NCI-H526 treated with DMSO at 0.1 percent for 48 hours (cell line): ENCODE results near the gene ZNF530.

Source experiments
- DNase-seq: peaks from one replicate; lab custom pipeline; 2025; lab: John Stamatoyannopoulos, UW

The ZNF530 gene

GRCh38 chr19:57599761-57600383, at the start of gene ZNF530:
Gene ZNF530 (plus strand): TSS chr19:57599885. CDS start chr19:57604346, 4,461 bp downstream.
- DNase-seq: peak; percentile 75

- DNase-seq: no peak
Observed at GRCh38 chr19:57552432-57552831, 47.3 kb upstream of the ZNF530 start.

- DNase-seq: no peak
Observed at GRCh38 chr19:57557659-57558058, 42.0 kb upstream of the ZNF530 start.

- DNase-seq: no peak
Observed at GRCh38 chr19:57558525-57558924, 41.2 kb upstream of the ZNF530 start.

- DNase-seq: no peak
Observed at GRCh38 chr19:57559008-57559403, 40.7 kb upstream of the ZNF530 start.

GRCh38 chr19:57559404-57560025, 40.2 kb upstream of the ZNF530 start, which contains the start of gene ZNF550:
Gene ZNF550 (minus strand): TSS chr19:57559863. CDS start chr19:57559682, 181 bp downstream.
- peak; percentile 65 for DNase-seq

GRCh38 chr19:57560049-57560491, 39.6 kb upstream of the ZNF530 start:
- no peak for DNase-seq

DNA sequence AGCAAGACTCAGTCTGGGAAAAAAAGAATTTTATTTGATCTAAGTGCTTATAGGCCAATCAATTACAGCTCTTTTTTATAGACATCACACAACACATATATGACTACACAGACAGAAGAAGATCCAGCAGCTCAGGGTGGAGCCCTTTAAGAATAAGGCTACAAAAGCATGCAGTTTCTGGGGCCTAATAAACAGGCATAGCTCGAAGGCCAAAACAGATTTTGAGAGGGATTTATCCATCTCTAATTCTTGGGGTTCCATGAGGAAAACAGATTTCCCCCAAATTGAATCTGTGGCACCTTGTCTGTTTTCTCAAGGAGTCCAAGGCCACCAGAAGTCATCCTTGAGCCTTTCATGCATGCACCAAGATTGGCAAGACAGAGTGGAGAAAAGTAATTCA, 36.1 kb upstream of the ZNF530 start:
- no peak for DNase-seq

DNA sequence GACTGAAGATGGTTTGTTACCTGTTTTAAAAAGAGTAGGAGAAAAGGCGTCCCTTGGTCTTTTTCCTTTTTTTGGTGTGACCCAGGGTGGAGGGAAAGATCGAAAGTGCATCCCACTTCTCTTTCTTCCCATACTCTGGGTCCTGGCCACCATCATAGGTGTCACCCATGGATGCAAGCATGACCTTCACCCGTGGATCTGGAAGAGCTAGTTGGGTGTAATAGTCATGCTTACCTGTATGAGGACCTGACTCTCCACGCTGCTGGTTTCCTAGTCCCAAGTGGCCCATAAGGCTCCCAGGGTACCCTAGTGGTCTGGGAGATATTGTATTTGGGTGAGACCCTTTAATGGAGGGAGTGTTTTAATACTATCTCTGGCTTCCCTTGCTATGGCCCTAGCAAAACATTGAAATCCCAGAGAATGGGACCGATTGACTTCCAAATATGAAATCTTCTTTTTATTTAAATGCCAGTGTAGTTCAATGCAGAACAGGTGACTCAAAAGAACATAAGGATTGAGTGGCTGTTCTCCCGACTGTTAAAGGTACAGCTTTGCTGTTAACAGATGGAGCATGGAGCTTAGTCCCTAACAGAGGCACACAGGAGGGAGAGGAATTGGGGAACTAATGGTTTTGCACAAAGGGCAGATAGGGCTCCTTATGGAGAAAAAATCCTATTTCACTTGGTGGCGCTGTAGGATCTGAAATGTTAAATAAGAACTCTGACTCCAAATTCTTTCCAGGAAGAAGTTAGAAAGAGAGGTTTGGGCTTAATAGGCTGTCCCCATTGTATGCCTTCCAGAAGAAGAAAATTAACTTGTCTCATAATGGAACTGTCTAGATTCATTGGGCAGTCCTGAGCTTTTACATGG, 33.1 kb upstream of the ZNF530 start:
- DNase-seq: no peak

GRCh38 chr19:57570707-57571106, 29.0 kb upstream of the ZNF530 start:
- DNase-seq: no peak

DNA sequence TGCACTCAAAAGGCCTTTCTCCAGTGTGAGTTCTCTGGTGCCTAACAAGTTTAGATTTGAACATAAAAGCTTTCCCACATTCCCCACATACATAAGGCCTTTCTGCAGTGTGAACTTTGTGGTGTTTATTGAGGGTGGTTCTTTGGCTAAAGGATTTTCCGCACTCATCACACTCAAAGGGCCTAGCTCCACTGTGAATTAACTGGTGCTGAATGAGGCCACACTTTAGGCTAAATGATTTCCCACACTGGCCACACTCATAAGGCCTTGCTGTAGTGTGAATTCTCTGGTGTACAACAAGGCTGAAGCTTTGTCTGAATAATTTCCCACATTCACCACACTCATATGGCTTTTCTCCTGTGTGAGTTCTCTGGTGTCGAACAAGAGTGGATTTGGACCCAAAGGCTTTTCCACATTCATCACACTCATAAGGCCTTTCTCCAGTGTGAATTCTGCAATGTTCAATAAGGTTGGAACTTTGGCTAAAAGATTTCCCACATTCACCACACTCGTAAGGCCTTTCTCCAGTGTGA, 27.2 kb upstream of the ZNF530 start:
- no peak for DNase-seq

DNA sequence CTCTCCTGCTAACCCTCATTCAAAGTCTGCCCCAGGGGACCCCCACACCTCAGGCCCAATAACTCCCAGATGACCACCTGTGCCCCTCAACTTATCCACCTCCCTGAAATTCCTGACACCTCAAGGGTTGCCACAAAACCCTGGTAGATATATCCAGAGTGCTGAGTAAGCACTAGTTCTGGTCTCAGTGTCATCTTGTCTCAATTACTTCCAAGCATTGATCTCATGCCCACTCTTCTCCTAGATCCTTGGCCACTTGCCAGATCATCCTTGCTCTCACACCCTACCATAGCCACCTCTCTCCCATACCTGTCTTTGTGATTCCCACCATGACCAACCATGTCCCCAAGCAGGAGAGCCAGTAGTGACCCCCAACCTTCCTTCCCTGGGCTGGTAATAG, 23.0 kb upstream of the ZNF530 start:
- DNase-seq: no peak

GRCh38 chr19:57578487-57579205, 21.0 kb upstream of the ZNF530 start, which contains the start of gene ZNF416:
Gene ZNF416 (minus strand): TSS chr19:57578911. CDS start chr19:57578704, 207 bp downstream.
- DNase-seq: peak; percentile 97

DNA sequence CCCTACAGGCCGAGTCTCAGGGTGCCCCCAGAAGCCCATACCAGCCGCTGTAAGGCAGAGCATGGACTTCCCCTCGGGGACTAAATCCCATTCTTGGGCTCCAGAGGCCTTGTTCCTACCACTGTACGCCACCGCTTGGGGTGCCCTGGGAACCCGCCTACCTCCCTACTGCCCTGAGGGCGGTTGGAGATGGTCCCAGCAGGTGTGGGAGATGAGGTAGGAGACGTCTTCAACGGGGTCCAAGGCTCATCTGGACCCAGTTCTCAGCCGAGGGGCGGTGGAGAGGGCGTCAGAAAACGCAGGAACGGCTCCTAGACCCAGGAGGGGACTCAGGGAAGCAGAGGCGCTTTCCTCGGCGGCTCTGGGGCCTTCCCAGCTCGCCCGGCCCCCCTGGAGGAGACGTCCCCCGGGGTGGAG, 16.6 kb upstream of the ZNF530 start:
- no peak for DNase-seq

DNA sequence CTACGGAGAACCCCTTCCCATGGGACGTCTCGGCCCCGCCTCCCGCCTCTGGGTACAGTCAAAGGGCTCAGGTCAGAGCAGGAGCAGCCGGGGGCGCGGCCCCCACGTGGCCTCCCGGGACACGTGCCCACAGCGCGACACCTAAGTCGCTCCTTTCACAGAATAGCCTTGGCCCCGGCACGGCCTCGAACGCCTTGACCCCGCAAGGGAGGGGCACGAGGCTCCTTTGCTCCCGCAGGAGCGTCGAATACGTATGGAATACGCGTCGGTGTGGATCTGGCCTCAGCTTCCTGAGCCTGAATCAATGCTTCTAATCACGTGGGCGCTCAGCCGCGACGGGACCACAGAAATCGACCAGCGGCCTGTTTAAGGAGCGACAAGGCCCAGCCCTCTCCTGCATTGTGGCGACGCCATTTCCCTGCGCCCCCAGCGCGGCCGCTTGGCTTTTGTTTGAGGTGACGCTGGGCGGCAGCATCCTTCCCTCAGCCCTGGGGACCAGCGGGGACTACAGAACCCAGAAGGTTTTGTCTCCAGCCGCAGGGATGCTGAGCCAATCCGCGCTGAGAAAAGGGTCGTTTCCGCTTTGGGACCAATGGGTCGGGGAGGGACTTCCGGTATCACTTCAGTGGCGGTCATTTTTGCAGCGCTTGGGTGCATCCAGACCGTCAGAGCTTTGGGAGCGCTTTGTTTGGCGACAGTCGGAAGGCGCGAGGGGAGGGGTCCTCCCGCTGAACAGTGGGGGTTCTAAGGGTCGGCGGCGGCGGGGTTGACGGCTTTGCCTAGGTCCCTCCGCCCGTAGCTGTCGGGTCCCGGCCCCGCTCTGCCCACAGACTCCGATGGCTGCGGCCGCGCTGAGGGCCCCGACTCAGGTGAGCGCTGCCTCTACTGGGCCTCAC, 15.9 kb upstream of the ZNF530 start, which contains the start of gene ZIK1:
ZIK1 (plus strand) TSS at position 625 of the 896 bp plus-strand sequence; CDS start at position 837, 212 bp downstream.
- DNase-seq: peak; percentile 86

GRCh38 chr19:57587529-57587928, 12.2 kb upstream of the ZNF530 start:
- no peak for DNase-seq

DNA sequence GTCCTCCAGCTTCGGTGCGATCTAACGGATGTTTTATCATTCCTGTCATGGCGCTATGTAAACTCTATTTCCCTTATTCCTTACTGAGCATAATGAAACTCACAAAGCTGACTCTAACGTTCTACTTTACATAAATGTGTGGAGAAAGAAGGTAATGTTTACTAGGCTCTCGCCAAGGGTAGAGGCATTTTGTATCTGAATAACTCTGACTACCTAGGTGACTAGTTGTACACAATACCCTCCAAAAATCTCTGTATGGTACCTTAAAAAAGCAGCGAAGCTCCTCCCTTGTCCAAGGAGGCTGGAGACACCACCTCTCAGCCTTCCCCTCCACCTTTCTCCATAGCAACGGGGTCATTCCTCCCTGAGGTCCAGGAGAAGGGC, 316 bp upstream of the ZNF530 start:
- no peak for DNase-seq

DNA sequence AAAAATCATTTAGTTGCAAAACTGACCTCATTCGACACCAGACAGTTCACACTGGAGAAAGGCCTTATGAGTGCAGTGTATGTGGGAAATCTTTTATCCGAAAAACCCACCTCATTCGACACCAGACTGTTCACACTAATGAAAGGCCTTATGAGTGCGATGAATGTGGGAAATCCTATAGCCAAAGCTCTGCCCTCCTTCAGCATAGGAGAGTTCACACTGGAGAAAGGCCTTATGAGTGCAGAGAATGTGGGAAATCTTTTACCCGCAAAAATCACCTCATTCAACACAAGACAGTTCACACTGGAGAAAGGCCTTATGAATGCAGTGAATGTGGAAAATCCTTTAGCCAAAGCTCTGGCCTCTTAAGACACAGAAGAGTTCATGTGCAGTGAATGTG, 7.2 kb downstream of the ZNF530 start:
- DNase-seq: no peak

- no peak for DNase-seq
Observed at GRCh38 chr19:57611113-57611512, 11.4 kb downstream of the ZNF530 start.

GRCh38 chr19:57613941-57614743, 14.5 kb downstream of the ZNF530 start, which contains the start of gene ZNF134:
Gene ZNF134 (plus strand): TSS chr19:57614242. CDS start chr19:57619469, 5,227 bp downstream.
- DNase-seq: peak; percentile 76
